GM06990 (cell line): ENCODE results near the gene PALLD.

Experiments
- DNase-seq: peaks from one replicate; pipeline ENCODE4 v3.0.0-alpha.2; 2011; ENCODE audit not compliant: insufficient read length; ENCODE audit errors: extremely low read depth
- H3K27me3 ChIP-seq: replicated peaks from 2 replicates; pipeline ENCODE4 v1.6.0; 2011; ENCODE audit warnings: low read length; ENCODE audit not compliant: control insufficient read depth, insufficient read depth
- H3K36me3 ChIP-seq: 2 replicates; pipeline ENCODE4 v1.5.1; 2011; ENCODE audit warnings: low read length; ENCODE audit not compliant: control insufficient read depth, insufficient read depth
- H3K4me3 ChIP-seq: replicated peaks from 2 replicates; pipeline ENCODE4 v1.5.1; 2011; ENCODE audit warnings: low read depth, mild to moderate bottlenecking, control low read depth, low read length
- TF ChIP-seq, protein P1 (sequence below): IDR thresholded peaks from 2 replicates; pipeline ENCODE4 v1.5.1; 2011; ENCODE audit warnings: low read length, control low read depth, mild to moderate bottlenecking, inconsistent platforms; ENCODE audit not compliant: insufficient read depth, poor library complexity, severe bottlenecking

PALLD gene

DNA sequence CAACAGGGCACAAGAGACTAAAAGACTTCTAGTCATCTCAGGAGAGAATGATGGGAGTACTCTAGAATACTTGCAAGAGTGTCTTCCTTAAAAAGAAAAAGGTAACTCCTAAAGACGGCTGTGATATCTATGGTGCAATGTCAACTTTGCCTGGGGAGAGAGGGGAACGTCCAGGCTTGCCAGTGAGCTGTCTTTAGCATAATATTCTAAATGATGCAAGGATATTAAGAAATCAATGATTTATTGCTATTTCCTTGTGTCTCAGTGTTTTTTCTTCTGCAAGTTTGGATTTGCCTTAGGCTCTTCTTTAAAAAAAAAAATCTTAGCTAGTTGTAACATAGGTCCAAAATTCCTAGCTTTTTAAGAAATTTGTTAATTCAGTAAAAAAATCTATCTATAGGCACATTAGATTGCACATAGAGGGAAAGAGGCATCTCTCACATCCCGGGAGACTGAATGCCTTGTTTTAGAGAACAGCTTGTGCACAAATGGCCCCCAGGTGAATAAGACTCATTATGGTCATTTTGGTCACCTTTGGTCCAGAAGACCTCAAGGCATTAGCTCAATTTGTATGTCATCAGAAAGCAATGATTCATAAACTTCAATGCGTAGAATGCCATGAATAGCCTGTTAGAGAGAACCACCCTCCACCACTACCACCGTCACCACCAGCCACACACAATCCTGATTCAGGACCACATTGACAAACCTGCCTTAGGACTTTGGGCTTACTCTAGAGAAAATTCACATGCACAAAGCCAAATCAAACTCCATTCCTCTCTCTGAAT lies 104.1 kb downstream of the PALLD start:
- TF ChIP-seq, protein P1, sequence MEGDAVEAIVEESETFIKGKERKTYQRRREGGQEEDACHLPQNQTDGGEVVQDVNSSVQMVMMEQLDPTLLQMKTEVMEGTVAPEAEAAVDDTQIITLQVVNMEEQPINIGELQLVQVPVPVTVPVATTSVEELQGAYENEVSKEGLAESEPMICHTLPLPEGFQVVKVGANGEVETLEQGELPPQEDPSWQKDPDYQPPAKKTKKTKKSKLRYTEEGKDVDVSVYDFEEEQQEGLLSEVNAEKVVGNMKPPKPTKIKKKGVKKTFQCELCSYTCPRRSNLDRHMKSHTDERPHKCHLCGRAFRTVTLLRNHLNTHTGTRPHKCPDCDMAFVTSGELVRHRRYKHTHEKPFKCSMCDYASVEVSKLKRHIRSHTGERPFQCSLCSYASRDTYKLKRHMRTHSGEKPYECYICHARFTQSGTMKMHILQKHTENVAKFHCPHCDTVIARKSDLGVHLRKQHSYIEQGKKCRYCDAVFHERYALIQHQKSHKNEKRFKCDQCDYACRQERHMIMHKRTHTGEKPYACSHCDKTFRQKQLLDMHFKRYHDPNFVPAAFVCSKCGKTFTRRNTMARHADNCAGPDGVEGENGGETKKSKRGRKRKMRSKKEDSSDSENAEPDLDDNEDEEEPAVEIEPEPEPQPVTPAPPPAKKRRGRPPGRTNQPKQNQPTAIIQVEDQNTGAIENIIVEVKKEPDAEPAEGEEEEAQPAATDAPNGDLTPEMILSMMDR = no peak
- Histone ChIP-seq H3K27me3 (no peaks in the 10 kb centered on the region), H3K4me3 (no peak overlapping the region), H3K36me3 (no peaks in the 10 kb centered on the region)
- DNase-seq = no peak

DNA sequence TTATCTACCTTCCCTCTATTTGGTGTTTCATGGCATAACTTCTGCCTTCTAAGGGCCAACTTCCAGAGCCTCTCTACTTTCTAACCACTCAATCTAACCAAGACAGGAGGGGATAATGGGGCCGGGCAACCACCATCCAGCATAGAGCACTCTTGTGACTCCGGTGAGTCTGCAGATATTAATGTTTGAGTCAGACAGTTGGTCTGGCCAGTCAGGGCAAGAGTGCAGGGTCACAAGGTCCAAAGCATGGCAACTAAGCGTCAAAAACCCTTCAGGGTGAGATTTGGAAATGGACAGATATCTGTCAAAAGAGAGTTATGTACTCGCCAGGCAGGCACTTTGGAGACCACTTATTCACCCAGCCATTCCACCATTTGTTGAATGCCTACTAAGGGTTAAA lies 105.0 kb downstream of the PALLD start:
- TF ChIP-seq, protein P1 = no peak
- Histone ChIP-seq H3K27me3 (no peaks in the 10 kb centered on the region), H3K4me3 (no peak overlapping the region), H3K36me3 (no peaks in the 10 kb centered on the region)
- DNase-seq = no peak

DNA sequence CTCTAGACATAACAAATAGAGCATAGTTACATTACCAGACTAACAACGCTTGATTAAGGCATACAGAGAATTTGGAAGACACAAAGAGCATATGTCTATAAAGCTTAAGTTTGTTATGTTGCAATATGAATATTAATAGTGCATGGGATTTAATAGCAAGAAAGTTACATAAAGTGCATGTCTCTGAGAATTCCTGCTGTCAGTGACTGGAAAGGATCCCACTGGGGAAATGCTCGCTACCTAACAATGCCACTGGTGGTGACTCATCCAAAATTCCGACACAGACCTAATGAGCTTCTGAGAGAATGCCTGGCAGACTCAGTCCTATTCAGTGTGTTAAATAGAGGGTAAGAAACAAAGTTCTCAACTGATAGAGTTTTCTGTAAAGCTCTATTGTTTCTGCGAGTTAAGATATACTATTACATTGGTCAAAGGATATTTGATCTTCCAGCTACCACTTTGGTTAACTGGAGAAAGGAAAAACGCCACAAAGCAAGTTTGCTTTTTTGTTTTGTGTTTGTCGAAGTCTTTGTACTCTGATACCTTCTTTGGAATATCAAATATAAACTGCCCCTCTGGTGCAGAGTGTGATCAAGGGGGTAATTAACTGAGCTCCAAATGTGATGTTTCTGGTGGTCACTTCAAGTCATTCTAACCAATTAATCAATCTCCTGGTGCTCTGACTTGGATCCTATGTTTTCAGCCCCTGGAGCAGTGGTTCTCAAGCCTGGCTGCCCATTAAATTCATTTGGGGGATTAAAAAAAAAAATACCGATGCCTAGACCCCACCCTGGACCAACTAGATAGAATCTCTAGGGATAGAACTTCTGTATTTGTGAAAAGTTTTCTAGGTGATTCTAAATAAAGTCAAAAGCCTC lies 107.9 kb downstream of the PALLD start:
- Histone ChIP-seq H3K36me3 (no peaks in the 10 kb centered on the region), H3K4me3 (no peak overlapping the region), H3K27me3 (no peaks in the 10 kb centered on the region)
- TF ChIP-seq, protein P1 = no peak
- DNase-seq = no peak

DNA sequence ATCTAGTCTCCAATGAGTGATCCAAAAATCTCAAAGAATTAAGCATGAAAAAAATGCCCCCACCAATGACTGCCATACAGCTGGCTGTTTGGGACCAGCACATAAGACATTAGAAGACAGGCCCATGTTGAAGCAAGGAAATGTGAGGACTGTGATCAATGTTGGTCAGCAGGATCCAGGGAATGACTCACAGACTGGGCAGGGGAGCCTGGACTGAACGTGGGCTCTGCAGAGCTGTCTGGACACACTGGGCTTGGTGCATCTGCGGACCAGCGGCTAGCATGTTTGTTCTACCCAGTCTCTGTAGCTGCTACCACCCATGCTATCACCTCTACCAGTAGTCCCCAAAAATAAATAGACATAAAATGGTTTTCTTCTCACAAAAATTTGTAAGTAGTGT lies 108.6 kb downstream of the PALLD start:
- TF ChIP-seq, protein P1 = no peak
- Histone ChIP-seq H3K4me3 (no peak overlapping the region), H3K36me3 (no peaks in the 10 kb centered on the region), H3K27me3 (no peaks in the 10 kb centered on the region)
- no peak for DNase-seq

DNA sequence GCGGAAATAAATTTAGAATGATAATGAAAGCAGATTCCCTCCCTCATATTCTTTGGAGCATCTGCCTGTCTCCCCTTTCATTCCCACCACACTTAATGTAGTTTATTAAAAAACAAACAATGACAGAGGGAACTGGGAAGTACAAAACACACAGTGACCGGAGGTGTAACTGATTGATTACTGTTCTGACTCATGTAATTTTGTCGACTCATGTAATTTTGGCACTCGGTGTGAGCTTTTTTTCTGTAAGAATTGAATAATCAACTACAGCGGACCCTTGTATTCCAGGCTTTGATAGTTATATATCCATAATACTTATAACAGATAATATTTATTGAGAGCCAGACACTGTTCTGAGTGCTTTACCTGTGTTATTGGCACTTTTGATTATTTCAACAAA lies 110.4 kb downstream of the PALLD start:
- TF ChIP-seq, protein P1 = no peak
- H3K27me3 ChIP-seq = no peaks in the 10 kb centered on the region; the same call in 1 of the 2 replicates
- DNase-seq = no peak
- no peak overlapping the region for H3K4me3 ChIP-seq
- H3K36me3 ChIP-seq = no peaks in the 10 kb centered on the region
